HG03108 (cell line): Measurements from ENCODE around the gene NAA40.

ENCODE experiments used
- ATAC-seq: cut with Tn5 transposase; IDR thresholded peaks from one replicate; pipeline ENCODE4 v1.9.1; 2021; ENCODE audit warnings: moderate library complexity; ENCODE audit not compliant: unreplicated experiment

Gene NAA40

DNA sequence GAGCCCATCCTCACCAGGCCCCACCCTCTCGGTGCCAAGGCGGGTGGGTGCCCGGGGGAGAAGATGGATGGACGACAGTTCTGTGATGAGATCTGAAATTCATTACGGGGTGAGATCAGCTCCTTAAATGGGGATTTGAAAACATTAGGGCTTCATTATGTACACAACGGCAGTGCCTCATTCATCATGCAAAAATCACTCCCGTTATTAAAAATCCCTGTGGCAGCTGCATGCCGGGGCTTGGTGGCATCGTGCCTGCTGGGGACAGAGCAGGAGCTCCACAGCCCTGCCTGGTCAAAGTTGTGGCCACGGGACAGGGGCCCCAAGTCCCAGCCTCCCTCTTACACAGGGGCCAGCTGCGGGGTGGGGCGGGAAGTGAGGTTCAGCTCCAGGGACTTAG is 67.6 kb downstream of the NAA40 start:
- ATAC-seq: no peak
